ENCODE data around the gene BANP. TPM values are rescaled to one million over a fixed set of nuclear protein-coding genes. Genes with fewer than 3 reads are reported as not detected.

The BANP gene
- polyA plus RNA-seq, 1 of the 3 experiments (the other 2 are of a cell fraction): 16.8 TPM

- TF ChIP-seq ELF1 (IDR thresholded peaks at IDR 0.05) (no peak), RFX5 (IDR thresholded peaks at IDR 0.05; ENCODE audit: low read length) (no peak), SMC3 (IDR thresholded peaks at IDR 0.05; ENCODE audit: low read depth, low read length) (no peak), GATA2 (CRISPR knock-in tag; IDR thresholded peaks at IDR 0.05) (no peak), REST (IDR thresholded peaks at IDR 0.05; ENCODE audit: low read depth, low read length) (no peak), IRF3 (IDR thresholded peaks at IDR 0.05; ENCODE audit: low read depth, low read length) (no peak), YY1 (IDR thresholded peaks at IDR 0.05; ENCODE audit: low read depth) (no peak), EZH2phosphoT487 (IDR thresholded peaks at IDR 0.05; ENCODE audit: borderline replicate concordance, low read depth) (no peak), RXRA (IDR thresholded peaks at IDR 0.05; ENCODE audit: borderline replicate concordance, low read depth) (no peak), RAD21 (IDR thresholded peaks at IDR 0.05; ENCODE audit: low read length) (no peak)
These were observed 120.7 kb downstream of the BANP start (continued) for GRCh38 chr16:88071908-88072307.

GRCh38 chr16:88072571-88073001, 121.4 kb downstream of the BANP start:
- 92% methylated on average over 22 of the region's 23 CpGs for WGBS (ENCODE audit: low lambda C conversion rate)
- peaks cover 0 to 17% of the 10 kb centered on the region in 2 experiments; a peak in 1 of 4 replicates for H3K4me1 ChIP-seq (ENCODE audit: control insufficient read depth in 1 of 2, insufficient read depth in 2 of 2, low read depth in 1 of 2, low read length in 1 of 2)
- no peak overlapping the region; a peak in 1 of 4 replicates for H3K27ac ChIP-seq (ENCODE audit: low read depth in 2 of 2, low read length in 1 of 2)
- no peak overlapping the region for H3K9ac ChIP-seq
- ChIA-PET POLR2A (no interaction called here), CTCF (no interaction called here)
- no peaks in the 10 kb centered on the region for H3K27me3 ChIP-seq (ENCODE audit: insufficient read depth)
- H3K9me2 ChIP-seq: no peaks in the 10 kb centered on the region
- no peak overlapping the region for H3K4me2 ChIP-seq
- no peaks in the 10 kb centered on the region for H3K9me3 ChIP-seq
- no peaks in the 10 kb centered on the region for H3F3A ChIP-seq (replicated peaks; ENCODE audit: insufficient read depth)
- no peak overlapping the region for H3K4me3 ChIP-seq (ENCODE audit: low read depth in 2 of 2, low read length in 1 of 2)
- peaks cover 0 to 18% of the 10 kb centered on the region in 2 experiments for H3K36me3 ChIP-seq (replicated peaks in 1 of 2; ENCODE audit: control insufficient read depth in 1 of 2, insufficient read depth in 2 of 2, low read length in 1 of 2)
- H2AFZ ChIP-seq (ENCODE audit: low read depth): no peak overlapping the region
- no peaks in the 10 kb centered on the region for H3K79me2 ChIP-seq (ENCODE audit: insufficient read depth)
- no peak for TF ChIP-seq MXI1 (IDR thresholded peaks at IDR 0.05; ENCODE audit: low read depth, low read length)
- no peak for TF ChIP-seq FOXJ3 (CRISPR knock-in tag; IDR thresholded peaks at IDR 0.05)
- no peak for TF ChIP-seq PBX3 (IDR thresholded peaks at IDR 0.05)
- no peak for TF ChIP-seq POLR2AphosphoS5 (IDR thresholded peaks at IDR 0.05; ENCODE audit: low read depth, low read length)
- no peak for TF ChIP-seq EP300 (IDR thresholded peaks at IDR 0.05; ENCODE audit: borderline replicate concordance in 1 of 2, low read depth in 1 of 2, low read length in 1 of 2)
- no peak for TF ChIP-seq YY1 (IDR thresholded peaks at IDR 0.05; ENCODE audit: low read depth)
- TF ChIP-seq NFIC (IDR thresholded peaks at IDR 0.05; ENCODE audit: borderline replicate concordance): no peak
- TF ChIP-seq FOSL2 (IDR thresholded peaks at IDR 0.05; ENCODE audit: borderline replicate concordance, low read depth): no peak
- TF ChIP-seq RCOR1 (IDR thresholded peaks at IDR 0.05; ENCODE audit: low read length): no peak
- TF ChIP-seq SIN3A (IDR thresholded peaks at IDR 0.05; ENCODE audit: borderline replicate concordance, low read depth, low read length): no peak
- no peak for TF ChIP-seq FOXM1 (IDR thresholded peaks at IDR 0.05; ENCODE audit: low read depth)
- TF ChIP-seq TAF1 (IDR thresholded peaks at IDR 0.05; ENCODE audit: borderline replicate concordance, low read depth, low read length): no peak
- TF ChIP-seq ELF1 (IDR thresholded peaks at IDR 0.05): no peak
- no peak for TF ChIP-seq USF2 (IDR thresholded peaks at IDR 0.05; ENCODE audit: borderline replicate concordance, low read depth, low read length)
- TF ChIP-seq RFX5 (IDR thresholded peaks at IDR 0.05; ENCODE audit: low read length): no peak
- TF ChIP-seq TCF12 (IDR thresholded peaks at IDR 0.05): no peak
- TF ChIP-seq RAD21 (IDR thresholded peaks at IDR 0.05; ENCODE audit: low read length): no peak
- no peak for TF ChIP-seq GABPA (IDR thresholded peaks at IDR 0.05; ENCODE audit: low read depth)
- H4K20me1 ChIP-seq (ENCODE audit: insufficient read depth): no peaks in the 10 kb centered on the region
- DNase-seq: no peak
